Measurements from ENCODE around the gene SH3YL1.

SH3YL1 gene

GRCh38 chr2:238431-238830 lies 25.4 kb downstream of the SH3YL1 start:
- TF ChIP-seq EZH2 (optimal IDR thresholded peaks at IDR 0.05; ENCODE audit: low read depth, low read length) (no peak), CTCF (IDR thresholded peaks at IDR 0.05; ENCODE audit: low read length) (no peak), EZH2phosphoT487 (IDR thresholded peaks at IDR 0.05; ENCODE audit: low read length) (no peak)
- Histone ChIP-seq H3K9me2 (replicated peaks; ENCODE audit: insufficient read depth, low read length) (no peaks in the 10 kb centered on the region), H3K4me2 (ENCODE audit: low read depth, low read length) (no peak overlapping the region), H3K4me1 (ENCODE audit: low read length) (no peaks in the 10 kb centered on the region), H3F3A (ENCODE audit: insufficient read depth, low read length) (no peaks in the 10 kb centered on the region), H3K79me2 (ENCODE audit: low read length) (no peaks in the 10 kb centered on the region), H3K36me3 (replicated peaks; ENCODE audit: insufficient read depth, low read length) (no peaks in the 10 kb centered on the region), H3K4me3 (ENCODE audit: low read length) (no peak overlapping the region), H3K9ac (ENCODE audit: low read length) (no peak overlapping the region), H3K27me3 (replicated peaks; ENCODE audit: insufficient read depth, low read length) (no peaks in the 10 kb centered on the region), H3K27ac (ENCODE audit: low read length) (no peak overlapping the region), H2AFZ (ENCODE audit: low read length) (no peak overlapping the region), H4K20me1 (ENCODE audit: insufficient read depth, low read length) (no peaks in the 10 kb centered on the region), H3K9me3 (replicated peaks; ENCODE audit: insufficient read depth, low read length) (no peaks in the 10 kb centered on the region)
- DNase-seq: no peak

- no peak for DNase-seq
- H4K20me1 ChIP-seq (ENCODE audit: insufficient read depth, low read length): no peaks in the 10 kb centered on the region
- H3K9ac ChIP-seq (ENCODE audit: low read length): no peak overlapping the region
- no peaks in the 10 kb centered on the region for H3K79me2 ChIP-seq (ENCODE audit: low read length)
- H3K9me3 ChIP-seq (replicated peaks; ENCODE audit: insufficient read depth, low read length): no peaks in the 10 kb centered on the region
- H3K4me3 ChIP-seq (ENCODE audit: low read length): no peak overlapping the region
- no peak overlapping the region for H3K27ac ChIP-seq (ENCODE audit: low read length)
- H2AFZ ChIP-seq (ENCODE audit: low read length): no peak overlapping the region
- no peak for TF ChIP-seq CTCF (IDR thresholded peaks at IDR 0.05; ENCODE audit: low read length)
- no peak for TF ChIP-seq EZH2 (optimal IDR thresholded peaks at IDR 0.05; ENCODE audit: low read depth, low read length)
- no peak for TF ChIP-seq EZH2phosphoT487 (IDR thresholded peaks at IDR 0.05; ENCODE audit: low read length)
- no peaks in the 10 kb centered on the region for H3K9me2 ChIP-seq (replicated peaks; ENCODE audit: insufficient read depth, low read length)
- no peaks in the 10 kb centered on the region for H3K36me3 ChIP-seq (replicated peaks; ENCODE audit: insufficient read depth, low read length)
- no peak overlapping the region for H3K4me2 ChIP-seq (ENCODE audit: low read depth, low read length)
- H3K4me1 ChIP-seq (ENCODE audit: low read length): no peaks in the 10 kb centered on the region
- H3F3A ChIP-seq (ENCODE audit: insufficient read depth, low read length): no peaks in the 10 kb centered on the region
- no peaks in the 10 kb centered on the region for H3K27me3 ChIP-seq (replicated peaks; ENCODE audit: insufficient read depth, low read length)
Observed at GRCh38 chr2:237878-238277, 26.0 kb downstream of the SH3YL1 start.

GRCh38 chr2:236993-237539 lies 26.8 kb downstream of the SH3YL1 start:
- H3K4me3 ChIP-seq (ENCODE audit: low read length): no peak overlapping the region
- no peaks in the 10 kb centered on the region for H3K9me3 ChIP-seq (replicated peaks; ENCODE audit: insufficient read depth, low read length)
- H3K27me3 ChIP-seq (replicated peaks; ENCODE audit: insufficient read depth, low read length): no peaks in the 10 kb centered on the region
- no peaks in the 10 kb centered on the region for H3K4me1 ChIP-seq (ENCODE audit: low read length)
- no peaks in the 10 kb centered on the region for H3F3A ChIP-seq (ENCODE audit: insufficient read depth, low read length)
- DNase-seq: no peak
- no peak overlapping the region for H3K9ac ChIP-seq (ENCODE audit: low read length)
- H3K36me3 ChIP-seq (replicated peaks; ENCODE audit: insufficient read depth, low read length): no peaks in the 10 kb centered on the region
- H3K27ac ChIP-seq (ENCODE audit: low read length): no peak overlapping the region
- no peaks in the 10 kb centered on the region for H4K20me1 ChIP-seq (ENCODE audit: insufficient read depth, low read length)
- no peaks in the 10 kb centered on the region for H3K79me2 ChIP-seq (ENCODE audit: low read length)
- H3K9me2 ChIP-seq (replicated peaks; ENCODE audit: insufficient read depth, low read length): no peaks in the 10 kb centered on the region
- TF ChIP-seq EZH2 (optimal IDR thresholded peaks at IDR 0.05; ENCODE audit: low read depth, low read length): no peak
- TF ChIP-seq CTCF (IDR thresholded peaks at IDR 0.05; ENCODE audit: low read length): no peak
- TF ChIP-seq EZH2phosphoT487 (IDR thresholded peaks at IDR 0.05; ENCODE audit: low read length): no peak
- H3K4me2 ChIP-seq (ENCODE audit: low read depth, low read length): no peak overlapping the region
- no peak overlapping the region for H2AFZ ChIP-seq (ENCODE audit: low read length)

All from MM.1S (cell line).